ENCODE data around the gene TCF15.

The TCF15 gene

DNA sequence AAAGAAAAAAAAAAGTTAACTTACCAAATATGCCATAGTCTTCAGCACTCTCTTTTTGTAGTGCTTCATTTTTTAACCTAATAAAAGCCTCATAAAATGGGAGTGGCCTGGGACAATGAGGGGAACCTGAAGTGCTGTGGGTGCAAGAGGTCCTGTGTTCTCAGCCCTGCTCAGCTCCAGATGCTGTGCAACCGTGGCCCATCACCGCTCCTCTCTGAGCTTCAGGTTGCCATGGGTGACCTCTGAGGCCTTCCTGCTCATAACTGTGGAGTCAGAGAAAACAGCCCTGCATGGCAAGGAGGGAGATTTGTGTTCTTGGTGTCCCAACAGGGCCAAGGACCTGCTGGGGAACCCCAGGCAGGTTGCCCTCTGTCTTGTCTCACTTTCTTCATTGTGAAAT lies 10.0 kb downstream of the TCF15 start:
- TF ChIP-seq REST (IDR thresholded peaks at IDR 0.05; ENCODE audit: insufficient read depth in 1 of 2, low read depth in 2 of 2, low read length in 2 of 2) (no peak), SIN3A (IDR thresholded peaks at IDR 0.05; ENCODE audit: borderline replicate concordance, insufficient read depth, low read length) (no peak), FOXP2 (optimal IDR thresholded peaks at IDR 0.05; ENCODE audit: borderline replicate concordance, extremely low read depth, extremely low read length, insufficient read depth) (no peak), TAF1 (IDR thresholded peaks at IDR 0.05; ENCODE audit: borderline replicate concordance, insufficient read depth, low read length) (no peak), POLR2AphosphoS5 (IDR thresholded peaks at IDR 0.05; ENCODE audit: low read depth, low read length) (no peak)

- no peak for TF ChIP-seq FOXP2 (optimal IDR thresholded peaks at IDR 0.05; ENCODE audit: borderline replicate concordance, extremely low read depth, extremely low read length, insufficient read depth)
- no peak for TF ChIP-seq SIN3A (IDR thresholded peaks at IDR 0.05; ENCODE audit: borderline replicate concordance, insufficient read depth, low read length)
- TF ChIP-seq POLR2AphosphoS5 (IDR thresholded peaks at IDR 0.05; ENCODE audit: low read depth, low read length): no peak
- TF ChIP-seq TAF1 (IDR thresholded peaks at IDR 0.05; ENCODE audit: borderline replicate concordance, insufficient read depth, low read length): no peak
- TF ChIP-seq REST (IDR thresholded peaks at IDR 0.05; ENCODE audit: insufficient read depth in 1 of 2, low read depth in 2 of 2, low read length in 2 of 2): no peak
These were observed 11.8 kb downstream of the TCF15 start for GRCh38 chr20:598133-598850.

- TF ChIP-seq POLR2AphosphoS5 (IDR thresholded peaks at IDR 0.05; ENCODE audit: low read depth, low read length) (no peak), SIN3A (IDR thresholded peaks at IDR 0.05; ENCODE audit: borderline replicate concordance, insufficient read depth, low read length) (no peak), REST (IDR thresholded peaks at IDR 0.05; ENCODE audit: insufficient read depth in 1 of 2, low read depth in 2 of 2, low read length in 2 of 2) (no peak), TAF1 (IDR thresholded peaks at IDR 0.05; ENCODE audit: borderline replicate concordance, insufficient read depth, low read length) (no peak), FOXP2 (optimal IDR thresholded peaks at IDR 0.05; ENCODE audit: borderline replicate concordance, extremely low read depth, extremely low read length, insufficient read depth) (no peak)
These were observed 12.5 kb downstream of the TCF15 start for GRCh38 chr20:597560-597959.

GRCh38 chr20:595330-596308 lies 14.5 kb downstream of the TCF15 start:
- TF ChIP-seq FOXP2 (optimal IDR thresholded peaks at IDR 0.05; ENCODE audit: borderline replicate concordance, extremely low read depth, extremely low read length, insufficient read depth) (no peak), POLR2AphosphoS5 (IDR thresholded peaks at IDR 0.05; ENCODE audit: low read depth, low read length) (no peak), TAF1 (IDR thresholded peaks at IDR 0.05; ENCODE audit: borderline replicate concordance, insufficient read depth, low read length) (no peak), REST (IDR thresholded peaks at IDR 0.05; ENCODE audit: insufficient read depth in 1 of 2, low read depth in 2 of 2, low read length in 2 of 2) (no peak), SIN3A (IDR thresholded peaks at IDR 0.05; ENCODE audit: borderline replicate concordance, insufficient read depth, low read length) (no peak)

Data from PFSK-1 (cell line).